Mucosa of rectum (tissue), 2 donors: ENCODE data around the gene SPPL2A.

Experiments
- H3K27ac ChIP-seq, 2 donors: one replicate each; pipeline ENCODE4 v1.7.0; 2013; ENCODE audit warnings: inconsistent platforms in 2 of 2, low read depth in 2 of 2, low read length in 2 of 2
- H3K27me3 ChIP-seq, 2 donors: one replicate each; pipeline ENCODE4 v1.7.0; 2013; ENCODE audit warnings: low read length in 2 of 2; ENCODE audit not compliant: control insufficient read depth in 2 of 2, insufficient read depth in 2 of 2
- H3K36me3 ChIP-seq, 2 donors: one replicate each; pipeline ENCODE4 v1.7.0; 2013; ENCODE audit warnings: low read length in 2 of 2; ENCODE audit not compliant: control insufficient read depth in 2 of 2, insufficient read depth in 2 of 2
- H3K4me1 ChIP-seq, 2 donors: one replicate each; pipeline ENCODE4 v1.7.0; 2013; ENCODE audit warnings: low read length in 2 of 2, mild to moderate bottlenecking in 1 of 2; ENCODE audit not compliant: control insufficient read depth in 2 of 2, insufficient read depth in 2 of 2
- H3K4me3 ChIP-seq, 2 donors: one replicate each; pipeline ENCODE4 v1.7.0; 2013; ENCODE audit warnings: low read length in 2 of 2
- H3K9ac ChIP-seq, 2 donors: one replicate each; pipeline ENCODE4 v1.7.0; 2013; ENCODE audit warnings: low read length in 2 of 2, low read depth in 1 of 2, mild to moderate bottlenecking in 1 of 2
- H3K9me3 ChIP-seq, 2 donors: one replicate each; pipeline ENCODE4 v1.7.0; 2013; ENCODE audit warnings: low read length in 2 of 2; ENCODE audit not compliant: control insufficient read depth in 2 of 2
- donor health status: healthy.
- donor health status: Normal muscosa, but diverticular disease.

Gene SPPL2A

GRCh38 chr15:50675535-50676144, 89.9 kb downstream of the SPPL2A start:
- H3K27me3 ChIP-seq, result no peaks in the 10 kb centered on the region
- no peaks in the 10 kb centered on the region for H3K4me1 ChIP-seq
- H3K36me3 ChIP-seq, result peaks cover 0 to 9% of the 10 kb centered on the region in 2 donors
- H3K9ac ChIP-seq, result no peak overlapping the region
- H3K9me3 ChIP-seq, result no peaks in the 10 kb centered on the region
- H3K27ac ChIP-seq, result no peak overlapping the region
- H3K4me3 ChIP-seq, result no peak overlapping the region

- H3K9ac ChIP-seq, result no peak overlapping the region
Observed at GRCh38 chr15:50670115-50670514, 95.4 kb downstream of the SPPL2A start.

GRCh38 chr15:50669611-50670010, 95.9 kb downstream of the SPPL2A start:
- H3K4me3 ChIP-seq, result no peak overlapping the region
- no peaks in the 10 kb centered on the region for H3K9me3 ChIP-seq
- H3K4me1 ChIP-seq, result no peaks in the 10 kb centered on the region
- no peak overlapping the region for H3K9ac ChIP-seq
- no peak overlapping the region for H3K27ac ChIP-seq
- no peaks in the 10 kb centered on the region for H3K27me3 ChIP-seq
- peaks cover 0 to 11% of the 10 kb centered on the region in 2 donors for H3K36me3 ChIP-seq

More at GRCh38 chr15:50670115-50670514, 95.4 kb downstream of the SPPL2A start:
- Histone ChIP-seq H3K4me1 (no peaks in the 10 kb centered on the region), H3K9me3 (no peaks in the 10 kb centered on the region), H3K36me3 (peaks cover 0 to 11% of the 10 kb centered on the region in 2 donors), H3K4me3 (no peak overlapping the region), H3K27me3 (no peaks in the 10 kb centered on the region), H3K27ac (no peak overlapping the region)

GRCh38 chr15:50665938-50666337, 99.6 kb downstream of the SPPL2A start:
- H3K4me1 ChIP-seq, result no peaks in the 10 kb centered on the region
- H3K36me3 ChIP-seq, result peaks cover 7 to 9% of the 10 kb centered on the region in 2 donors
- H3K4me3 ChIP-seq, result no peak overlapping the region

GRCh38 chr15:50655555-50655954, 110.0 kb downstream of the SPPL2A start:
- H3K4me1 ChIP-seq, result no peaks in the 10 kb centered on the region
- H3K4me3 ChIP-seq, result no peak overlapping the region
- H3K27me3 ChIP-seq, result no peaks in the 10 kb centered on the region
- H3K9me3 ChIP-seq, result no peaks in the 10 kb centered on the region
- no peak overlapping the region for H3K27ac ChIP-seq
- no peak overlapping the region for H3K9ac ChIP-seq
- H3K36me3 ChIP-seq, result peaks cover 30 to 45% of the 10 kb centered on the region in 2 donors

More at GRCh38 chr15:50665938-50666337, 99.6 kb downstream of the SPPL2A start:
- Histone ChIP-seq H3K9me3 (no peaks in the 10 kb centered on the region), H3K9ac (no peak overlapping the region), H3K27me3 (no peaks in the 10 kb centered on the region), H3K27ac (no peak overlapping the region)

GRCh38 chr15:50653156-50653743, 112.3 kb downstream of the SPPL2A start:
- Histone ChIP-seq H3K36me3 (peaks cover 43 to 56% of the 10 kb centered on the region in 2 donors), H3K9me3 (no peaks in the 10 kb centered on the region), H3K4me3 (no peak overlapping the region), H3K27me3 (no peaks in the 10 kb centered on the region), H3K27ac (no peak overlapping the region), H3K4me1 (no peaks in the 10 kb centered on the region), H3K9ac (no peak overlapping the region)

GRCh38 chr15:50652671-50653070, 112.8 kb downstream of the SPPL2A start:
- Histone ChIP-seq H3K4me3 (no peak overlapping the region), H3K27ac (no peak overlapping the region), H3K9me3 (no peaks in the 10 kb centered on the region), H3K9ac (no peak overlapping the region), H3K36me3 (peaks cover 47 to 58% of the 10 kb centered on the region in 2 donors), H3K4me1 (no peaks in the 10 kb centered on the region), H3K27me3 (no peaks in the 10 kb centered on the region)
